NCI-H2196 (cell line): ENCODE measurements around the gene CD2AP.
"Not testable (repeated sequence)": the region's sequence is repeated elsewhere in the genome, so short reads cannot be mapped to it uniquely, and the experiment has no call there.

Source experiments
- DNase-seq: peaks from one replicate; lab custom pipeline; 2025; ENCODE audit not compliant: unreplicated experiment; lab: John Stamatoyannopoulos, UW

Gene CD2AP

DNA sequence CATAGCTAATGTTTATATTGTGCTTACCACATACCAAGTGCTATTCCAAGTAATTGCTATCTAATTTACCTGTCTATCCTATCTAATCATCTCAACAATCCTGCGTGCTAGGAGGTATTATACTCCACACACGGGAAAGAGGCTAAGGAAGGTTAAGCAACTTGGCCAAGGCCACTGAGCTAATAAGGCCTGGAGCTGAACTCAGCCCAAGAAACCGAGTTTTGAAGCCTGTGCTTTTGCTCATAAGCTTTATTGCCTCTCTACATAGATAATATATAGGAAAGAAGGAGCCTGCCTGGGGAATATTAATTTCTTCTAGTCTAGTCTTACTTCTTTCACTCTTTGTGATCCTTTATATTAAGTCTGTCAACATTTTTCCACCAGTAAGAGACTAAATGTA lies 153.0 kb downstream of the CD2AP start:
- no peak for DNase-seq

- DNase-seq = peak; percentile 66
Observed at GRCh38 chr6:47631269-47631772, 153.7 kb downstream of the CD2AP start.

DNA sequence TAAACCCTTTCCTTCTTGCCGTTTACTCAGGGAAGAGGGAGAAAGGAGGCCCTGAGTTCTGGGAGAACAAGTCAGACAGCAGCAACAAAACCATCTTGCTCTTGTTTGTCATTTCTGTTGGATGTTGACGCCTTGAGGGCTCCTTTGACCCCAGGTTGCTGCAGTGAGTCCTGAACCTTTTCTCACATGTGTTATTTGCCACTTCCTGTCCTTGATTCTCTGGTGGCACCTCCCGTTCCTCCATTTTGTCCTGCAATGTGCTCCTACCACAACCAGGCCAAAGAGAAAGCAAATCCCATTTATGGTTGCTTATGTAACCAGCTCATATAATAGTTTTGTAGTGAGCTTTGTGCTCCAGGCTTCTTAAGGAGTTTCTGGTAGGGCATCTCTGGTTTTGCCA lies 154.2 kb downstream of the CD2AP start:
- no peak for DNase-seq

DNA sequence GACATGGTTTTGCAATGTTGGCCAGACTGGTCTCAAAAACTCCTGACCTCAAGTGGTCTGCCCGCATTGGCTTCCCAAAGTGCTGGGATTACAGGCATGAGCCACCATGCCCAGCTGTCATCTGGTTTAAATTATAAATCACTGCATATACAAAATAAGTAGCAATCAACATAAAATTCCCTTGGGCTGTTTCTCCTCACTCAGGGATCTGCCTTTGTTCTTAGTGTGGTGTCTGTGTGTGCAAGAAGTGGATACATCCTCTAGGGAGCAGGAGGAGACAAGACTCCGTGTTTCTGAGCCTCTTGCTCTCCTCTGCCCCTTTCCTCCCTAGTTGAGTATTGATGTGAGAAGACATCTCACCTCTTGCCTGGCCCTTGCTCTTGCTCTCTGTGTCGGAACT lies 155.6 kb downstream of the CD2AP start:
- DNase-seq = no peak

GRCh38 chr6:47634210-47635047 lies 156.8 kb downstream of the CD2AP start:
- DNase-seq = no peak

GRCh38 chr6:47646689-47647088 lies 169.1 kb downstream of the CD2AP start:
- no peak for DNase-seq

DNA sequence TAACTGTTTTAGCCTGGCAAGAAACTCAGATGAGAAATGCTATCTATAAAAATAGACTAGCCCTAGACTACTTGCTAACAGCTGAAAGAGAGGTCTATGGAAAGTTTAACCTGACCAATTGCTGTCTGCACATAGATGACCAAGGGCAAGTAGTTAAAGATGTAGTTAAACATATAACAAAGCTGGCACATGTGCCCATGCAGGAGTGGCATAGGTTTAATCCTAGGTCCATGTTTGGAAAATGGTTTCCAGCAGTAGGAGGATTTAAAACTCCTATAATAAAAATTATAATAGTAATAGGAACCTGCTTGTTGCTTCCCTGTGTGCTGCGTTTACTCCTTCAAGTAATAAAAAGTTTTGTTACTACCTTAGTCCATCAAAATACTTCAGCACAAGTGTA lies 169.6 kb downstream of the CD2AP start:
- DNase-seq = no peak

DNA sequence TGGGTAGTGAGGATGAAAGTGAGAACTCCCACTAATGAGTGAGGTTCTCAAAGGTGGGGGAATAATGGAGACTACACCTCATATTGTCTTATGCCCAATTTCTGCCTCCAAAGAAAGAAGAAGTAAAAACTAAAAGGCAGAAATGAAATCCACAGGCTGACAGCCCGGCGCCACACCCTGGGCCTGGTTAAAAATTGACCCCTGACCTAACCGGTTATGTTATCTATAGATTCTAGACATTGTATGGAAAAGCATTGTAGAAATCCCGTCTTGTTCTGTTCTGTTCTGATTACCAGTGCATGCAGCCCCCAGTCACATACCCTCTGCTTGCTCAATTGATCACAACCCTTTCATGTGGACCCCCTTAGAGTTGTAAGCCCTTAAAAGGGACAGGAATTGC lies 170.0 kb downstream of the CD2AP start:
- DNase-seq = not testable (repeated sequence)

DNA sequence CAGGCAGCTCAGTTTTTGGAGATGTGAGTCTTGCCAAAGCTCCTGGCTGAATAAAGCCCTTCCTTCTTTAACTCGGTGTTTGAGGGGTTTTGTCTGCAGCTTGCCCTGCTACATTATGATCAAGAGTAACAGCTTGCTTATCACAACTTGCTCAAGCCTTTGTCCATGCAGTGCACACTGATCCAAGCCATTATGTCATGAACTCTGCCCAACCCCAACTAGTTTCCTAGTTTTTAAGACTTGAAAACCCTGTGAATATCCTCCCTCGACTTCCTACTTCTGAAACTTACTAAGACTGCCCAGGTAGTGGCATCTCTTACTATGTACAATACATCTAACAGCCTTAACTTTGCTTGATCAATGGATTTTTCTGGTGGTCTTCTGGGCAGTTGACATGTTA lies 170.4 kb downstream of the CD2AP start:
- DNase-seq = no peak

DNA sequence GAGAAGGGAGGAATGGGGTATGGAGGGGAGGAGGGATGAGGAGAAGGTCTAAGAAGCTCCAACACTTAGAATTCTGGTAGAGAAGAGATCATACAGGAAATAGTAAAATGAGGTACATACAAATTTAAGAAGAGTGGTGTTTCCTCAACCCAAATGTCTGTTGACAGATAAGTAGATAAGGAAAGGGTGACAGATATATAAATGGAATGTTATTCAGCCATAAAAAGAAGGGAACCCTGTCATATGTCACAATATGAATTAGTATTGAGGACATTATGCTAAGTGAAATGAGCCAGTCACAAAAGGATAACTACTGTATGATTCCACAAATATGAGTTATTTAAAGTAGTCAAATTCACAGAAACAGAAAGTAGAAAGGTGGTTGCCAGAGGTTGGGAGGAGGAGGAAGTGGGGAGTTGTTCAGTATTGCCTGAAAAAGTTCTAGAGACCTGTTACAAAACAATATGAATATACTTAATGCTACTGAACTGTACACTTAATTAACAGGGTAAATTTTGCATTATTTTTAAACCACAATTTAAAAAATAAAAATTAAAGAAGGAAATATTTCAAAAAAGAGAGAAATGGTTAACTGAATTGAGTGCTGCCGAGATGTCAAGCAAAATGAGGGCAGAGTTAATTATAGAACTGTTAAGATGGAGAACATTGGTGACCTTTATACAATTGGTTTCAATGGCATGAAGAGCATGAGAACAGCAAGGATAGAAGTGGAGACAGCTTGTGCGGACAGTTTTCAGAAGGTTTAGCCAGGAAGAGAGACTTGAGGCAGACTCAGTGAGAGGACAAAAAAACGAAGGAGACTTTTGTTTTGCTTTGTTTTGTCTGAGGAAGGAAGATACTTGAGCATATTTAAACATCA lies 173.2 kb downstream of the CD2AP start:
- no peak for DNase-seq

DNA sequence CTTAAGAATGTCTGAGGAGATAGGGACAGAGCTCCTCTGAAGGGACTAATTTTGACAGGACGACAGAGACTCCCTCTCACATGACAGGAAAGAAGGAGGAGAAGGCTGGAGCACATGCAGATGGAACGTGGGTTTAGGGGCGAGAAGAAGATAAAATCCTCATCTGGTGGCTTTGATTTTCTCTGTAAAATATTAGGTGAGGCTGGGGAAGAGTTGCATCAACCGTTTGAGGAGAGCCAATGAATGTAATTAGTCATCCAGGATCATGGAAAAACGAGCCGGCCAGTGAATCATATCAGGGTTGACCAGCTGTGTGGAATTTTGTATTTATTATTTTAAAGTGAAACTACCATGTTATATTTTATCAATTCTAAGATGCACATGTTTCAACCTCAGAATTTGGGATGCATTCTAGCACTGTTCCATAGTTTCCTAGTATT lies 173.9 kb downstream of the CD2AP start:
- DNase-seq = no peak

GRCh38 chr6:47653706-47654105 lies 176.1 kb downstream of the CD2AP start:
- no peak for DNase-seq

DNA sequence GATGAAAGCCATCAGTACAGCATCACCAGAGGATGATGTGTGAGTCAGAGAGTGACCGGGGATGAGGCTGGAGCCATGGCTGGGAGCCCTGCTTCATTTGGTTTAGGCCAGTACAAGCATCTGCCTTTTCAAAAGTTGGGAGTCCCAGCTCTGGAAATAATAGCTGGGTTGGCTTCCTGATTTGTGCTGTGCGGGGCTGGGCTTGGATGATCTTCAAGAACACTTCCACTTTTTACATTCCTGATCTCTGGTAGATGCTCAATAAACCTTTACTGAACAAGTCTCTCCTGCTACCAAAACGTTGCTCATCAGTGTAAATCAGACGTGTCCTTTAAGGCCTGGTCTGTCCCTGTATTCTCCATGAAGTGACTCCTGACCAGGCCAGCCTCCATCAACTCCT lies 176.7 kb downstream of the CD2AP start:
- DNase-seq = no peak

- peak; percentile 31 for DNase-seq
Observed at GRCh38 chr6:47655719-47656595, 178.4 kb downstream of the CD2AP start.

DNA sequence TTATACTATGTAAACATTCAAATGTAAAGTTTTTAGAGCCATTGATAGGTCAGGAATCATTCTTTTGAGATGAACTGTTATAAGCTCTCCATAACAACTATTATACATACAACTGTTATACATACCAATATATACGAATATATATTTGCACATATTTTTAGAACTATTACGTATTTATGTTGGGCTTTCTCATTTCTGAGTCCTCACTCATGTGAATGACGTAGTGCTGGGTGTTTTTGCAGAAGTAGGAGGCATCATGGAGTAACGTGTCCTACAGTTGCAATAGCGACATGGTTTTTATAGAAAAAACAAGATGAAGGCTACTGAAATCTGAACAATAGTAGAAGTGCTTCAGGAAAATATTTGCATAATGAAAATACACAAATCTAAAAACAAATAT lies 184.4 kb downstream of the CD2AP start:
- DNase-seq = no peak

GRCh38 chr6:47663462-47664216 lies 186.1 kb downstream of the CD2AP start:
- DNase-seq = peak; percentile 45

DNA sequence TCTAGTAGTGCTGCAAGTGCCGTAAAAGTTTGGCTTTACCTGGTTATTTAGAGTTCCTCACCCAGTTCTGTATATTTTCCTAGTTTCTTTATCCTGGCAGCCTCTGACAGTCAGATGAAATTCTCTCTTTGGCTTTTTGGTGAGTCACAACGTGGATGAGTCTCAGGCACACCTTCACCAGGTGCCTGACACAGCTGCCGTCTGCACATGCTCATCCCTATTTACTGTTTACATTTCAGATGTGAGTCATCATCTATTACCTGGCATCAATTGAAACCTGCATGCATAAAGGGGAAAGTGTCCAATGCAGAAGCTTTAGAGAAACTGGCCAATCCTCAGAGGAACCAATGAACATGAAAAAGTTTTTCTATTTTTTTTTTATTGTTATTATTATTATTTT lies 187.5 kb downstream of the CD2AP start:
- peak; percentile 71 for DNase-seq

GRCh38 chr6:47669684-47670513 lies 192.3 kb downstream of the CD2AP start:
- no peak for DNase-seq

DNA sequence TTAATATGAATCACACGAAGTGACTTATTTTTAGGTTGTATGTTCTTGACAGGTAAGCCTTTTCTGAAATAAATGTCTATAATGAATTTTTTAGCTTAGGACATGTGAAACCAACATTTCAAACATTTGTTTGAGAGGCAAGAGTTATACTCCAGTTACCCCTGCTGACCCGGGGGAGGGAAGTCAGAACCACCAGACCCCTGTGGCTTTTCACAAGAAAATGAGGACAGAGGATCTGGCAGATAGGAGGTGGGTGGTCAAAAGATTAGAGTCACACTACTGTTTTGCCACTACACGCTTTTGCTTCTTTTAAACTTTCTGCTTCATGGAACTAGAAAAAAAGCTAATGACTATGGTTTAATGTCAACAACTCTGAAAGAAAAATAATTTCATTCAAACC lies 193.3 kb downstream of the CD2AP start:
- no peak for DNase-seq
